GM13977 (cell line): Measurements from ENCODE around the gene ZNF451.

ENCODE experiments used
- DNase-seq: peaks from one replicate; pipeline ENCODE4 v3.0.0; 2012; ENCODE audit warnings: low spot score
- CTCF ChIP-seq: IDR thresholded peaks from 2 replicates; pipeline ENCODE4 v1.5.1; 2012; ENCODE audit warnings: mild to moderate bottlenecking, control low read depth; ENCODE audit not compliant: insufficient read depth; ENCODE audit errors: extremely low read depth, missing control alignments
- in situ Hi-C: fragments of 300-500 bp; cut with MboI; formaldehyde crosslinking; loops from one replicate; pipeline ENCODE4 v1.12.0; 2022; ENCODE audit warnings: low sequenced_read_pairs, low pct_unique_long_range_greater_than_20kb, mixed read lengths, inconsistent platforms; ENCODE audit not compliant: unreplicated experiment

The ZNF451 gene

GRCh38 chr6:57094689-57095088 is 4.7 kb downstream of the ZNF451 start:
- in situ Hi-C loops: no loop called here
- no peak for TF ChIP-seq CTCF
- no peak for DNase-seq

- no peak for TF ChIP-seq CTCF
- no peak for DNase-seq
- in situ Hi-C loops: no loop called here
These were observed 7.6 kb downstream of the ZNF451 start for GRCh38 chr6:57097596-57097995.

GRCh38 chr6:57102976-57103375 is 13.0 kb downstream of the ZNF451 start:
- no peak for TF ChIP-seq CTCF
- DNase-seq: no peak
- in situ Hi-C loops: no loop called here

- TF ChIP-seq CTCF: no peak
- in situ Hi-C loops: no loop called here
- no peak for DNase-seq
These were observed 14.3 kb downstream of the ZNF451 start for GRCh38 chr6:57104336-57104735.

GRCh38 chr6:57106990-57107389 is 17.0 kb downstream of the ZNF451 start:
- TF ChIP-seq CTCF: no peak
- DNase-seq: no peak
- in situ Hi-C loops: no loop called here

- DNase-seq: peak; percentile 47
- TF ChIP-seq CTCF: no peak
- in situ Hi-C loops: no loop called here
These were observed 18.7 kb downstream of the ZNF451 start for GRCh38 chr6:57108691-57109090.

- no peak for TF ChIP-seq CTCF
- in situ Hi-C loops: no loop called here
- no peak for DNase-seq
These were observed 19.9 kb downstream of the ZNF451 start for GRCh38 chr6:57109880-57110279.
